ENCODE measurements around the gene SLC25A24.
"Not testable (repeated sequence)": the region's sequence is repeated elsewhere in the genome, so short reads cannot be mapped to it uniquely, and the experiment has no call there.

The SLC25A24 gene

GRCh38 chr1:108199201-108199691 is 897 bp downstream of the SLC25A24 start:
- FAIRE-seq: no peak
- DNase-seq (ENCODE audit: low spot score): peak; percentile 58

DNA sequence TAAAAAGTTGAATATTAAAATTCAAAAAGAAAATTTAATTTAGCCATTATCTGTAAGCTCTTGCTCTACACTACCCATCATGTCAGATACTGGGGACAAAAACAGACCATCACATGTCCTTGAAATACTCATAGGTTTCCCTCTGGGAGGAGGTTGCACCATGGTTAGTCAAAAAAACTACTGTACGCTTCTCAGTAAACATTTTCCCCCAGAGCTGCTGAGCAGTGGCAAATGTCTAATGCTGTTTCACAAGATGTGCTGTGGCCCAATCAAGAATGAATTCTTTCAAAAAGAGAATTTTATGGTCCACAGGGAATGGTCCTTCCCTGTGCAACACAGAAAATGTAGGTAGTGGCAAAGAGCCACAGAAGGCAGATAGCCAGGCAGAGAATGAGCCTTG is 6.1 kb downstream of the SLC25A24 start:
- FAIRE-seq (no peak), DNase-seq (ENCODE audit: low spot score) (no peak)

- FAIRE-seq: no peak
Measured at GRCh38 chr1:108193333-108193732, 6.8 kb downstream of the SLC25A24 start.

DNA sequence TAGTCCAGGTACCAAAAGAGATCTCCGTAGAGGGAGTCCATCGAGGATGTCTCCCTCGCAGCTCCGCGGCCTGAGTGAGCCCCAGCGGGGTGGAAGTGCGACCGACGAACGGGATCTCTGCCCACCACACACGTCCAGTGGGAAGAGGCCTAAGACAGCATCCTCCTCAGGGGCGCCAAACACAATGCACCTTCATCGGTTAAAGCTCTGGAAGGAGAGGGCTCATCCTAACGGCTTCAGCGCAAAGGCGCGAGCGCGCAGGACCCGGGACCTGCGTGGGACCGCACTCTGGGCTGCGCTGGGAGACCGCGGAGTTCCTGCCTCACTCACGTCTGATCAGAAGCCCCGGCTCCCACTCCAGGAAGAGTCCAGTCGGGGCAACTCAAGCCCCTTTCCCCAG is 7.6 kb downstream of the SLC25A24 start:
- no peak for FAIRE-seq
- no peak for DNase-seq (ENCODE audit: low spot score)

More at GRCh38 chr1:108193333-108193732, 6.8 kb downstream of the SLC25A24 start:
- no peak for DNase-seq (ENCODE audit: low spot score)

GRCh38 chr1:108190686-108191416 is 9.3 kb downstream of the SLC25A24 start:
- FAIRE-seq (no peak), DNase-seq (ENCODE audit: low spot score) (no peak)

DNA sequence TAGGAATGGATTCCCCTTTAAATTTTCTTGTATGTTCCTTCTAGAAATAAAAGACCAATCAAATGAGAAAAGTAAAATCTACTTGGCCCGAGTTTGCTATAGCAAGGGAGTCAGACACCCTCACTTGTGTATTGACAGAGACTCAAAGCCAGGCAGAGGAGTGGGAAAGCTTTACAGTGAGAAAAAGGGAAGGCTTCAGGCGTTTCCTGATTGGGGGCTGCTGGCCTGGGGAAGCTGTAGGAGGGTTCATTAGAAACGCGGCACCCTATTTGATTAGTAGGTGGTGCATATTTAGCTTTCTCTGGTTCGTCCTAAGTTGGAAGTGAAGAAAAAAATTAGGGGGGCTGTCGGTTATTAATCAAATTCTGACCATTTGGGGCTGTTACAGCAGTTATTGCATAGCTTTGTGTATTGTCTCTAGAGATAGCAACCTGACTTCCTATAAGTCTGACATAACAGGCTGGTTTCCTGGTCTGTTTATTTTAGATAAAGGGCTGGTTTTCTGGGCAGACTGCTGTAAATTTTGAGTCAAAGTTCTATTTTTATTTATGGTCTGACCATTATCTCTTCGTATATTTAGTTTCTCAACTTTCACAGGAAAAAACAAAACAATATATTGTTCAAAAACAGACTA is 10.0 kb downstream of the SLC25A24 start:
- no peak for FAIRE-seq
- no peak for DNase-seq (ENCODE audit: low spot score)

DNA sequence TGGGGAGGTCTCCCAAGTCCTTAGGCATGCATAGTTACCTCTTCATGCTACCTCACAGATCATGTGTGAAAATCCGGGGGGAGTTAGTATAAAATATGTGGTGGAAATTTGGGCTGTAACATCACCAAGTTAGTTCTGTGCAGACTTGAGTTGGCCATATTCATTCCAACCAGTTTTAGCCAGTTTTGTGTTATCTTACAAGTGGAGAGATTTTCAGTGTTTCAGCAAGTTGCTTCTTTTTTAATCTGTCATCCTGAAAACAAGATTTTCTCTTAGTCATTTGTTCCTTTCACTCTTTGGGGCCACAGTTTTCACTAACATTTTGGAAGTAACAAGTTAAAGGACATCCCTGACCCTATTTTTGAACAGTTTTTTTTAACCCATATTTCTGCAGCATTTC is 11.3 kb downstream of the SLC25A24 start:
- DNase-seq (ENCODE audit: low spot score) (no peak), FAIRE-seq (no peak)

- FAIRE-seq: no peak
- DNase-seq (ENCODE audit: low spot score): no peak
Measured at GRCh38 chr1:108182959-108183700, 17.0 kb downstream of the SLC25A24 start.

DNA sequence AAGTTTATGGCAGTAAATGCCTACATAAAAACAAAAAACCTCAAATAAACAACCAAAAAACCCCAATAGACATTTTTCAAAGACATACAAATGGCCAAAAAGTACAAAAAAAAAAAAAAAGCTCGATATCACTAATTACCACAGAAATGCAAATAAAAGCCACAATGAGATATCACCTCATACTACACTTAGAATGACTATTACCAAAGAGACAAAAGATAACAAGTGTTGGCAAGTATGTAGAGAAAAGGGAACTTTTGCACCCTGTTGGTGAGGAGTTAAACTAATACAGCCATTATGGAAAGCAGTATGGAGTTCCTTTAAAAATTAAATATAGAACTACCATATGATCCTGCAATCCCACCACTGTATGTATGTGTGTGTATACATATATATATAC is 21.1 kb downstream of the SLC25A24 start:
- no peak for FAIRE-seq
- no peak for DNase-seq (ENCODE audit: low spot score)

- not testable (repeated sequence) for FAIRE-seq; DNase-seq (ENCODE audit: low spot score)
Measured at GRCh38 chr1:108162409-108162808, 37.7 kb downstream of the SLC25A24 start.

GRCh38 chr1:108159951-108160350 is 40.2 kb downstream of the SLC25A24 start:
- FAIRE-seq; DNase-seq (ENCODE audit: low spot score): not testable (repeated sequence)

DNA sequence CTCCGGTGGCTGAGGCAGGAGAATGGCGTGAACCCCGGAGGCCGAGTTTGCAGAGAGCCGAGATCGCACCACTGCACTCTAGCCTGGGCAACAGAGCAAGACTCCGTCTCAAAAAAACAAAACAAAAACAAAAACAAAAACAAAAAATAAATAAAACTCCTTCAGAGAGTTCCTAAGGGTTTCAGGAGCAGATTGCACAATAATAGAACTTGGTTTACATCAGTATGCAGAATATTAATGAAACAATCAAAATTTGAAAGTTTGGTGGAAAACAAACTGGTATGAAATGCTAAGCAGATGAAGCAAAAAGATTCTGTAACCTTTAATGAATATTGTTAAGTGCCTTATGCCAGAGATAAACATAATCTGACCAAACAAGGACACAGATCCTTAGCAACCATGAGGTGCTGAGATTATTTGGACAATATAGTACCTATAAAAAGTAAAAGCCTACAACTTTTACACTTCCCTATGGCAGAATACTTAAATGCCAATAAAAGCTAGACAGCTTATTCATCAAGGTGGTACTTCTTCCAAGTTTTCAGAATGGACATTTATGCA is 41.2 kb downstream of the SLC25A24 start:
- FAIRE-seq: no peak

GRCh38 chr1:108154314-108154713 is 45.8 kb downstream of the SLC25A24 start:
- DNase-seq (ENCODE audit: low spot score): no peak
- FAIRE-seq: no peak

More for the DNA sequence above, 41.2 kb downstream of the SLC25A24 start:
- DNase-seq (ENCODE audit: low spot score): no peak

GRCh38 chr1:108152782-108153222 is 47.3 kb downstream of the SLC25A24 start:
- FAIRE-seq (no peak), DNase-seq (ENCODE audit: low spot score) (no peak)

DNA sequence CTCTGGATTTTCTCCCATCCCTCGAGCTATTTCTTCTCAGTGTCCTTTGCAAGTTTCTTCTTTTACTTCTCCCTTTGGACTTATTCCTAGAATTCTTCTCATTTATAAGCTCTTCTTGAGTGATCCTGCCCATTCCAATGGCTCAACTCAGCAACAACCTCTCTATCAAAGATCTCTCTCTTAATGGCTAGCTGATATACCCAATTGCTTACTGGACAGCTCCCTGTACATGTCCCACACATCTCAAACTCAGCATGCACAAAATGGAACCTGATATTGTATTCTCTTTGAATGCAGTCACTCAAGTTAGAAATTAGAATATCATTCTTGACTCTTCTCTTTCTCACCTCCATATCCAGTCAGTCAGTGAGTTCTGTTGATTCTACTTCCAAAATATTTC is 48.6 kb downstream of the SLC25A24 start:
- no peak for FAIRE-seq

GRCh38 chr1:108149796-108150467 is 50.2 kb downstream of the SLC25A24 start:
- DNase-seq (ENCODE audit: low spot score): no peak
- FAIRE-seq: no peak

More for the DNA sequence above, 48.6 kb downstream of the SLC25A24 start:
- no peak for DNase-seq (ENCODE audit: low spot score)

- DNase-seq (ENCODE audit: low spot score); FAIRE-seq: not testable (repeated sequence)
Measured at GRCh38 chr1:108144569-108144968, 55.6 kb downstream of the SLC25A24 start.

DNA sequence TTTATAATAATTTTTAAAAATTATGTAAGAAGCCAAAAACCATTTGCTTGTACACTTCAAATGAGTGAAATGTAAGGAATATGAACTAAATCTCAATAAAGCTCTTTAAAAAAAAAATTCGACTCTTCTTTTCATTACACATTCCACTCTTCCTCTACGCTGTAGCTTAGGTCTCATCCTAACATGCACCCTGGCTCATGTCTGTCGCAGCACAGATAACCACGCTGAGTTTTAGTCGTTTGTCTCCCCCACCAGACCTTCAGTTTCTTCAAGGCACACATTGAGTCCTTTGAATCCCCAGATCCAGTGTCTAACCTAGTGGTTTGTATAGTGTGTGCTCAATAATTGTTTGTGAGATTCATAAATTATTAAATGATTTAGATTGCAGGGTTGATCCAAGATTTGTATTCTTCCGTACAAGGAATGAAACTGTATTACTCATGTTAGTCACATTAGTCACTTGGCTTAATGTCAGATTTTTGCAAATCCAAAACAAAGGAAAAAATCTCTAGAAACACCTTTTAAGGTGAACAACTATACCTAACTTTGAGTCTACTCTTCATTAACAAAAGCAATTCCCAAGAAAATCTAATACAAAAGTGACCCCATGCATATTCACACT is 57.3 kb downstream of the SLC25A24 start:
- DNase-seq (ENCODE audit: low spot score) (no peak), FAIRE-seq (no peak)

- FAIRE-seq (no peak), DNase-seq (ENCODE audit: low spot score) (no peak)
Measured at GRCh38 chr1:108142258-108142657, 57.9 kb downstream of the SLC25A24 start.

GRCh38 chr1:108141621-108142020 is 58.5 kb downstream of the SLC25A24 start:
- no peak for FAIRE-seq
- DNase-seq (ENCODE audit: low spot score): no peak

- no peak for DNase-seq (ENCODE audit: low spot score)
- no peak for FAIRE-seq
Measured at GRCh38 chr1:108140936-108141335, 59.2 kb downstream of the SLC25A24 start.

Measured in RCC 7860 (cell line).